IPS DF 6.9 (cell line): ENCODE data around the gene PLEKHN1.

ENCODE experiments used
- DNase-seq: peaks from one replicate; pipeline ENCODE4 v3.0.0-alpha.2; 2013; ENCODE audit warnings: low read depth, low spot score
- H3K27ac ChIP-seq: one replicate; pipeline ENCODE4 v1.5.1; 2013; ENCODE audit warnings: low read length, control low read depth
- H3K27me3 ChIP-seq: 2 replicates; pipeline ENCODE4 v1.6.1; 2013; ENCODE audit warnings: mild to moderate bottlenecking, low read length; ENCODE audit not compliant: control insufficient read depth, insufficient read depth
- H3K36me3 ChIP-seq: 2 replicates; pipeline ENCODE4 v1.6.1; 2013; ENCODE audit warnings: low read length; ENCODE audit not compliant: control insufficient read depth, insufficient read depth
- H3K4me1 ChIP-seq: 2 replicates; pipeline ENCODE4 v1.6.1; 2013; ENCODE audit warnings: low read length; ENCODE audit not compliant: control insufficient read depth, insufficient read depth
- H3K4me3 ChIP-seq: 2 replicates; pipeline ENCODE4 v1.5.1; 2013; ENCODE audit warnings: mild to moderate bottlenecking, low read length
- H3K9me3 ChIP-seq: 2 replicates; pipeline ENCODE4 v1.6.1; 2013; ENCODE audit warnings: low read length, inconsistent platforms; ENCODE audit not compliant: control insufficient read depth, insufficient read depth
- WGBS: extraction: QIAGEN DNeasy Blood & Tissue Kit; methylation state at CpG from one replicate; pipeline ENCODE4 v1.1.7; 2013; ENCODE audit warnings: mixed read lengths, missing lambda C conversion rate; ENCODE audit not compliant: insufficient read length, insufficient coverage; 5-methylcytosine and 5-hydroxymethylcytosine counted together

The PLEKHN1 gene

GRCh38 chr1:963301-963651 lies 3.0 kb upstream of the PLEKHN1 start:
- Histone ChIP-seq H3K9me3 (no peaks in the 10 kb centered on the region), H3K4me3 (no peak overlapping the region), H3K36me3 (peaks cover 19% of the 10 kb centered on the region), H3K27me3 (peaks cover 4% of the 10 kb centered on the region; the same call in 1 of the 2 replicates), H3K27ac (no peak overlapping the region), H3K4me1 (peaks cover 1% of the 10 kb centered on the region; the same call in 1 of the 2 replicates)
- DNase-seq = no peak
- no CpG with 5 or more reads among the region's 16 CpGs for WGBS

GRCh38 chr1:963746-964525 lies 2.3 kb upstream of the PLEKHN1 start:
- Histone ChIP-seq H3K9me3 (no peaks in the 10 kb centered on the region), H3K4me1 (peaks cover 1% of the 10 kb centered on the region; the same call in 1 of the 2 replicates), H3K27me3 (peaks cover 5% of the 10 kb centered on the region; the same call in 1 of the 2 replicates), H3K36me3 (peaks cover 19% of the 10 kb centered on the region), H3K4me3 (no peak overlapping the region), H3K27ac (no peak overlapping the region)
- DNase-seq = no peak
- WGBS = no CpG with 5 or more reads among the region's 47 CpGs

GRCh38 chr1:964691-965525 lies 1.4 kb upstream of the PLEKHN1 start:
- peaks cover 1% of the 10 kb centered on the region; the same call in 1 of the 2 replicates for H3K4me1 ChIP-seq
- peaks cover 5% of the 10 kb centered on the region; the same call in 1 of the 2 replicates for H3K27me3 ChIP-seq
- H3K9me3 ChIP-seq = no peaks in the 10 kb centered on the region
- no peak overlapping the region for H3K27ac ChIP-seq
- no peak overlapping the region for H3K4me3 ChIP-seq
- peaks cover 19% of the 10 kb centered on the region for H3K36me3 ChIP-seq
- no peak for DNase-seq
- WGBS = no CpG with 5 or more reads among the region's 51 CpGs

- Histone ChIP-seq H3K36me3 (peaks cover 19% of the 10 kb centered on the region), H3K4me1 (peaks cover 4% of the 10 kb centered on the region), H3K9me3 (no peaks in the 10 kb centered on the region), H3K27me3 (peaks cover 5% of the 10 kb centered on the region; the same call in 1 of the 2 replicates), H3K27ac (no peak overlapping the region), H3K4me3 (no peak overlapping the region)
- no CpG with 5 or more reads among the region's 26 CpGs for WGBS
- no peak for DNase-seq
These were observed 652 bp upstream of the PLEKHN1 start for GRCh38 chr1:965526-966134.

GRCh38 chr1:966704-967300 lies 520 bp downstream of the PLEKHN1 start:
- H3K4me3 ChIP-seq = peak overlapping the region; percentile 42; the same call in 1 of the 2 replicates
- DNase-seq = no peak
- WGBS = no CpG with 5 or more reads among the region's 60 CpGs
- H3K27ac ChIP-seq = no peak overlapping the region
- H3K36me3 ChIP-seq = peaks cover 19% of the 10 kb centered on the region
- no peaks in the 10 kb centered on the region for H3K9me3 ChIP-seq
- peaks cover 5% of the 10 kb centered on the region; the same call in 1 of the 2 replicates for H3K27me3 ChIP-seq
- H3K4me1 ChIP-seq = peaks cover 6% of the 10 kb centered on the region

GRCh38 chr1:967466-968343 lies 1.4 kb downstream of the PLEKHN1 start:
- Histone ChIP-seq H3K4me3 (no peak overlapping the region), H3K4me1 (peaks cover 6% of the 10 kb centered on the region), H3K36me3 (peaks cover 15% of the 10 kb centered on the region), H3K27ac (no peak overlapping the region), H3K9me3 (no peaks in the 10 kb centered on the region), H3K27me3 (peaks cover 5% of the 10 kb centered on the region; the same call in 1 of the 2 replicates)
- no peak for DNase-seq
- WGBS = no CpG with 5 or more reads among the region's 23 CpGs

- no peaks in the 10 kb centered on the region; the same call in 1 of the 2 replicates for H3K36me3 ChIP-seq
- no peak overlapping the region for H3K4me3 ChIP-seq
- H3K4me1 ChIP-seq = peaks cover 6% of the 10 kb centered on the region
- no peaks in the 10 kb centered on the region for H3K9me3 ChIP-seq
- WGBS = no CpG with 5 or more reads among the region's 15 CpGs
- peaks cover 5% of the 10 kb centered on the region; the same call in 1 of the 2 replicates for H3K27me3 ChIP-seq
- H3K27ac ChIP-seq = no peak overlapping the region
- no peak for DNase-seq
These were observed 3.1 kb downstream of the PLEKHN1 start for GRCh38 chr1:969260-969855.

GRCh38 chr1:970242-970972 lies 4.1 kb downstream of the PLEKHN1 start:
- H3K4me1 ChIP-seq = peaks cover 6% of the 10 kb centered on the region
- no peak overlapping the region; the same call in 1 of the 2 replicates for H3K4me3 ChIP-seq
- H3K27ac ChIP-seq = no peak overlapping the region
- peaks cover 5% of the 10 kb centered on the region; the same call in 1 of the 2 replicates for H3K27me3 ChIP-seq
- H3K9me3 ChIP-seq = no peaks in the 10 kb centered on the region
- WGBS = no CpG with 5 or more reads among the region's 33 CpGs
- H3K36me3 ChIP-seq = no peaks in the 10 kb centered on the region; the same call in 1 of the 2 replicates
- DNase-seq = no peak
